Osteoblast (primary cell): ENCODE data around the gene CDC42EP5. TPM values are rescaled to one million over a fixed set of nuclear protein-coding genes. Genes with fewer than 3 reads are reported as not detected.

Source experiments
- DNase-seq: peaks from one replicate; pipeline ENCODE4 v3.0.0; 2011; ENCODE audit warnings: low spot score, mixed read lengths; ENCODE audit not compliant: insufficient read length; ENCODE audit errors: missing footprints
- H2AFZ ChIP-seq: 2 replicates; pipeline ENCODE4 v1.6.0; 2011; ENCODE audit warnings: mild to moderate bottlenecking, low read length
- H3K27ac ChIP-seq: 2 replicates; pipeline ENCODE4 v1.5.1; 2011; ENCODE audit warnings: mild to moderate bottlenecking, low read depth, low read length, moderate library complexity
- H3K27me3 ChIP-seq: 2 replicates; pipeline ENCODE4 v1.6.0; 2012; ENCODE audit warnings: mild to moderate bottlenecking, control low read depth, inconsistent platforms, low read length, moderate library complexity; ENCODE audit not compliant: insufficient read depth
- H3K36me3 ChIP-seq: 2 replicates; pipeline ENCODE4 v1.5.1; 2011; ENCODE audit warnings: mild to moderate bottlenecking, low read length, control low read depth, moderate library complexity; ENCODE audit not compliant: insufficient read depth
- H3K4me1 ChIP-seq: 2 replicates; pipeline ENCODE4 v1.5.1; 2011; ENCODE audit warnings: mild to moderate bottlenecking, low read length, control low read depth, moderate library complexity; ENCODE audit not compliant: insufficient read depth
- H3K4me2 ChIP-seq: 2 replicates; pipeline ENCODE4 v1.6.0; 2011; ENCODE audit warnings: mild to moderate bottlenecking, low read length; ENCODE audit not compliant: insufficient read depth
- H3K4me3 ChIP-seq: fragments of 200-600 bp; sonication (generic); 3 replicates; pipeline ENCODE4 v1.5.1; 2012; ENCODE audit warnings: mild to moderate bottlenecking, low read length, inconsistent platforms; ENCODE audit not compliant: insufficient read depth
- H3K79me2 ChIP-seq: 2 replicates; pipeline ENCODE4 v1.6.0; 2012; ENCODE audit warnings: mild to moderate bottlenecking, low read length, control low read depth, inconsistent platforms; ENCODE audit not compliant: insufficient read depth
- H3K9me3 ChIP-seq: 2 replicates; pipeline ENCODE4 v1.5.1; 2011; ENCODE audit warnings: low read depth, low read length, control low read depth
- H4K20me1 ChIP-seq: 2 replicates; pipeline ENCODE4 v1.6.0; 2012; ENCODE audit warnings: mild to moderate bottlenecking, low read length, control low read depth; ENCODE audit not compliant: insufficient read depth
- CTCF ChIP-seq: IDR thresholded peaks from 2 replicates; pipeline ENCODE4 v1.5.1; 2011; ENCODE audit warnings: mild to moderate bottlenecking, low read depth, low read length, moderate library complexity; ENCODE audit errors: extremely low read depth
- total RNA-seq: library from RNA; depleted of rRNA; stranded (reverse); fragments of >200 nt; gene quantifications from 2 replicates; pipeline ENCODE4 v1.2.3, GENCODE V29; 2012

CDC42EP5 gene
- total RNA-seq, 1 donor, result 18.8 TPM

DNA sequence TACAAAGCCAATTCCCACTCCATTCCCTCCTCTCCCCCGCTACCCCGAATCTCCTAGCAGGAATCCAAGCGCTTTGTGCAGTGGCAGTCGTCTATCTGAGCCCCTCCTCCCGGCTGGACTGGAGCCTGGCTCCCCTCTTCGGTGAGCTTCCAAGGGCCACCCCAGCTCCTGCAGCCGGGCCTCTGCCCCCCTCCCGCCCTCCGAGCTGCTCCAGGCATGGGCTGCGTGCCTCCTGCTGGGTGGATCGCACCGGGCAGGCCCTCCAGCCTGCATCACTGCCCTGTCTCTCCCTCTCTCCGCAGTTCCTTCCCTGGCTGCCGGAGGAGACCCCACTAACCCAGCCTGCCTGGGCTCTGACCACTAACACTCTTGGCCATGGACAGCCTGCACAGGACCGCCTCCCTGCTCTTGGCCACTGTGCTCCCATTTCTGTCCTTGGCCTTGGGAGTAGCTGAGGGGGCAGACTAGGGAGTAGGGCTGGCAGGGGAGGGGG lies 37.0 kb downstream of the CDC42EP5 start:
- no peaks in the 10 kb centered on the region for H3K9me3 ChIP-seq
- H3K4me1 ChIP-seq, result no peaks in the 10 kb centered on the region
- H2AFZ ChIP-seq, result no peak overlapping the region
- H3K4me3 ChIP-seq, result no peak overlapping the region
- H3K36me3 ChIP-seq, result no peaks in the 10 kb centered on the region
- peaks cover 8% of the 10 kb centered on the region for H3K79me2 ChIP-seq
- no peak overlapping the region for H3K27ac ChIP-seq
- peaks cover 32% of the 10 kb centered on the region for H4K20me1 ChIP-seq
- peak; percentile 76 for DNase-seq
- H3K4me2 ChIP-seq, result no peak overlapping the region
- H3K27me3 ChIP-seq, result peaks cover 2% of the 10 kb centered on the region
- no peak for TF ChIP-seq CTCF

- Histone ChIP-seq H3K36me3 (no peaks in the 10 kb centered on the region), H4K20me1 (peaks cover 32% of the 10 kb centered on the region), H3K4me1 (no peaks in the 10 kb centered on the region), H3K27ac (no peak overlapping the region), H3K9me3 (no peaks in the 10 kb centered on the region), H3K4me3 (no peak overlapping the region), H3K79me2 (peaks cover 4% of the 10 kb centered on the region), H3K27me3 (peaks cover 3% of the 10 kb centered on the region), H2AFZ (no peak overlapping the region), H3K4me2 (no peak overlapping the region)
- DNase-seq, result peak; percentile 67
- no peak for TF ChIP-seq CTCF
Measured at GRCh38 chr19:54435551-54436016, 37.5 kb downstream of the CDC42EP5 start.

- H3K4me1 ChIP-seq, result no peaks in the 10 kb centered on the region
- H3K9me3 ChIP-seq, result no peaks in the 10 kb centered on the region
- H4K20me1 ChIP-seq, result peaks cover 28% of the 10 kb centered on the region
- peaks cover 4% of the 10 kb centered on the region for H3K79me2 ChIP-seq
- H3K36me3 ChIP-seq, result no peaks in the 10 kb centered on the region
- no peak overlapping the region for H2AFZ ChIP-seq
- no peak for TF ChIP-seq CTCF
- H3K4me3 ChIP-seq, result no peak overlapping the region
- H3K4me2 ChIP-seq, result no peak overlapping the region
- no peak overlapping the region for H3K27ac ChIP-seq
- H3K27me3 ChIP-seq, result peaks cover 7% of the 10 kb centered on the region
- DNase-seq, result peak; percentile 41
Measured at GRCh38 chr19:54434873-54435214, 38.3 kb downstream of the CDC42EP5 start.

DNA sequence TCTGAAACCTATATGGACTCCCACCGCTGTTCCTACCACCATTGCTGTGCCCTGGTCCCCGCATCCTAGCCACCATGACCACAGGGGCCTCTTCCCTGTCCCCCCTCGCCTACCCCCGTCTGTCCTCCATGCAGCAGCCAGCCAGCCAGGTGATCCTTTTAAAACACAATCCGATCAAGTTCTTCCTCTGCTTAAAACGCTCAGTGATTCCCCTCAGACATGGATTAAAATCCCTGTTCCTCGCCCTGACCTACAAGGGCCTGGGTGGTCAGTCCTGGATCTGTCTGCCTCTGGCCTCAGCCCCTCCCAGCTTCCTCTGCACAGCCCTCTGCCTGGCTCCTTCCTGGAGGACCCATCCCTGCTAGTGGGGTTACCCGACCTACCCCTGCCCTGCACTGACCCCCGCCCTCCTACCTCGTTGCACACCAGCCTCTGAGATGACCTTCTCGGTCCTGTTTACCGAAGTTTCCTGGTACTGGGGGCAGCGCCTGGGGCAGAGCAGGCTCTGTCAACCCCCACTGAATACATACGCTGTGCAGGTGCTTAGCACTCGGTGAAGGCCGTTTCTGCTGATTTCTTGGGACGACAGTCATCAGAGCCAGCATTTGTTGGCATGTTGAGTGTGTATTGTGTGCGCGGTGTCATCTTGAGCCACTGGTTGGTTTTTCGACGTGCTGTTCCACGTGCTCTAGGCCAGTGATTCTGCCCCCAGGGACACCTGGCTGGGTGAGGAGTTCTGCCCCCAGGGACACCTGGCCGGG lies 38.8 kb downstream of the CDC42EP5 start:
- no peak for TF ChIP-seq CTCF
- no peak overlapping the region for H3K4me3 ChIP-seq
- peaks cover 13% of the 10 kb centered on the region for H3K27me3 ChIP-seq
- no peak overlapping the region for H3K27ac ChIP-seq
- H3K4me2 ChIP-seq, result no peak overlapping the region
- H3K79me2 ChIP-seq, result peaks cover 4% of the 10 kb centered on the region
- no peak overlapping the region for H2AFZ ChIP-seq
- peak; percentile 41 for DNase-seq
- no peaks in the 10 kb centered on the region for H3K9me3 ChIP-seq
- peaks cover 25% of the 10 kb centered on the region for H4K20me1 ChIP-seq
- no peaks in the 10 kb centered on the region for H3K4me1 ChIP-seq
- no peaks in the 10 kb centered on the region for H3K36me3 ChIP-seq
